Subcutaneous adipose tissue (tissue), 4 donors: ENCODE data around the gene ADARB2. TPM values are rescaled to one million over a fixed set of nuclear protein-coding genes. Genes with fewer than 3 reads are reported as not detected.

Source experiments
- CTCF ChIP-seq: fragments of 450-650 bp; IDR thresholded peaks from one replicate; pipeline ENCODE4 v1.5.1; 2016; ENCODE audit warnings: low read depth, mild to moderate bottlenecking, control low read depth, antibody characterized with exemption, moderate library complexity
- total RNA-seq, 4 donors: library from RNA; depleted of rRNA; stranded (reverse); fragments of >200 nt; gene quantifications; one replicate each; pipeline ENCODE4 v1.1.0, GENCODE V29; 2016

The ADARB2 gene
- total RNA-seq, 4 donors from 2014 or later = under 0.01 to 0.65 (median 0.44) TPM; not detected in 1

- no peak for TF ChIP-seq CTCF
Measured at GRCh38 chr10:1273372-1274105, 463.8 kb downstream of the ADARB2 start.

- no peak for TF ChIP-seq CTCF
Measured at GRCh38 chr10:1272777-1273161, 464.6 kb downstream of the ADARB2 start.

GRCh38 chr10:1272079-1272776, 465.1 kb downstream of the ADARB2 start:
- TF ChIP-seq CTCF = no peak

- TF ChIP-seq CTCF = no peak
Measured at GRCh38 chr10:1270906-1271305, 466.4 kb downstream of the ADARB2 start.

- TF ChIP-seq CTCF = no peak
Measured at GRCh38 chr10:1270490-1270889, 466.8 kb downstream of the ADARB2 start.

GRCh38 chr10:1268831-1269230, 468.5 kb downstream of the ADARB2 start:
- TF ChIP-seq CTCF = no peak

GRCh38 chr10:1267568-1267967, 469.8 kb downstream of the ADARB2 start:
- TF ChIP-seq CTCF = no peak
